Activated CD4-positive, alpha-beta memory T cell treated with anti-CD3 and anti-CD28 coated beads for 36 hours (primary cell): ENCODE measurements around the gene FER. TPM values are rescaled to one million over a fixed set of nuclear protein-coding genes. Genes with fewer than 3 reads are reported as not detected.
"Not testable (repeated sequence)": the region's sequence is repeated elsewhere in the genome, so short reads cannot be mapped to it uniquely, and the experiment has no call there.

Experiments used
- CTCF ChIA-PET: fragments of 350-600 bp; sonication (Branson Sonifier 250); formaldehyde crosslinking; loops from one replicate; lab custom pipeline; 2021; ENCODE audit warnings: antibody characterized with exemption, inconsistent platforms; lab: Charles Lee
- POLR2A ChIA-PET: fragments of 350-600 bp; sonication (Branson Sonifier 250); formaldehyde crosslinking; loops from one replicate; lab custom pipeline; 2021; ENCODE audit warnings: antibody characterized with exemption; lab: Charles Lee
- DNase-seq: peaks from one replicate; pipeline ENCODE4 v3.0.0-alpha.2; 2020
- H3K27ac Mint-ChIP-seq: one replicate; pipeline ENCODE4 v1.8.0; 2021; ENCODE audit warnings: mixed read lengths
- H3K27me3 Mint-ChIP-seq: one replicate; pipeline ENCODE4 v1.8.0; 2021; ENCODE audit warnings: mixed read lengths
- H3K36me3 Mint-ChIP-seq: one replicate; pipeline ENCODE4 v1.8.0; 2021; ENCODE audit warnings: mixed read lengths
- H3K4me1 Mint-ChIP-seq: one replicate; pipeline ENCODE4 v1.8.0; 2021; ENCODE audit warnings: low read depth, mixed read lengths
- H3K4me3 Mint-ChIP-seq: one replicate; pipeline ENCODE4 v1.8.0; 2021; ENCODE audit warnings: mild to moderate bottlenecking, mixed read lengths
- H3K9me3 Mint-ChIP-seq: one replicate; pipeline ENCODE4 v1.8.0; 2021; ENCODE audit warnings: mixed read lengths
- intact Hi-C: fragments of 100-400 bp; cut with micrococcal nuclease; formaldehyde crosslinking; loops from one replicate; pipeline ENCODE4 v1.15.1; 2023
- total RNA-seq, 2 experiments: library from RNA; stranded (reverse); gene quantifications; one replicate each; pipeline ENCODE4 v1.2.3, GENCODE V29; 2021

The FER gene
- total RNA-seq, 2 experiments from 2014 or later = 9.1 to 9.5 TPM

GRCh38 chr5:108858959-108859358 is 111.3 kb downstream of the FER start:
- CTCF ChIA-PET = no interaction called here
- Mint-ChIP-seq H3K4me3 (no peak overlapping the region), H3K27ac (no peak overlapping the region), H3K36me3 (peaks cover 5% of the 10 kb centered on the region), H3K9me3 (no peaks in the 10 kb centered on the region), H3K27me3 (no peaks in the 10 kb centered on the region), H3K4me1 (no peaks in the 10 kb centered on the region)
- intact Hi-C loops = no loop called here
- POLR2A ChIA-PET = no interaction called here
- no peak for DNase-seq

- no peaks in the 10 kb centered on the region for H3K27me3 Mint-ChIP-seq
- no peak overlapping the region for H3K4me3 Mint-ChIP-seq
- ChIA-PET CTCF (no interaction called here), POLR2A (no interaction called here)
- intact Hi-C loops = no loop called here
- H3K4me1 Mint-ChIP-seq = no peaks in the 10 kb centered on the region
- no peak for DNase-seq
- peaks cover 10% of the 10 kb centered on the region for H3K36me3 Mint-ChIP-seq
- H3K9me3 Mint-ChIP-seq = peaks cover 4% of the 10 kb centered on the region
- H3K27ac Mint-ChIP-seq = no peak overlapping the region
Observed at GRCh38 chr5:108862211-108862610, 114.5 kb downstream of the FER start.

GRCh38 chr5:108866097-108866496 is 118.4 kb downstream of the FER start:
- peaks cover 16% of the 10 kb centered on the region for H3K36me3 Mint-ChIP-seq
- POLR2A ChIA-PET, H3K9me3 Mint-ChIP-seq, H3K4me1 Mint-ChIP-seq, DNase-seq, H3K27me3 Mint-ChIP-seq, H3K27ac Mint-ChIP-seq, intact Hi-C loops, CTCF ChIA-PET, H3K4me3 Mint-ChIP-seq: not testable (repeated sequence)

- DNase-seq = no peak
- POLR2A ChIA-PET = no interaction called here
- H3K27ac Mint-ChIP-seq = no peak overlapping the region
- intact Hi-C loops = no loop called here
- peaks cover 14% of the 10 kb centered on the region for H3K36me3 Mint-ChIP-seq
- no peak overlapping the region for H3K4me3 Mint-ChIP-seq
- CTCF ChIA-PET = no interaction called here
- H3K9me3 Mint-ChIP-seq = peaks cover 4% of the 10 kb centered on the region
- no peaks in the 10 kb centered on the region for H3K4me1 Mint-ChIP-seq
- H3K27me3 Mint-ChIP-seq = no peaks in the 10 kb centered on the region
Observed at GRCh38 chr5:108867656-108868055, 120.0 kb downstream of the FER start.

- no peak for DNase-seq
- no peak overlapping the region for H3K4me3 Mint-ChIP-seq
- intact Hi-C loops = no loop called here
- no peak overlapping the region for H3K27ac Mint-ChIP-seq
- ChIA-PET POLR2A (no interaction called here), CTCF (no interaction called here)
- peaks cover 4% of the 10 kb centered on the region for H3K9me3 Mint-ChIP-seq
- H3K27me3 Mint-ChIP-seq = no peaks in the 10 kb centered on the region
- H3K36me3 Mint-ChIP-seq = peaks cover 10% of the 10 kb centered on the region
- H3K4me1 Mint-ChIP-seq = no peaks in the 10 kb centered on the region
Observed at GRCh38 chr5:108869066-108869465, 121.4 kb downstream of the FER start.

GRCh38 chr5:108876451-108876850 is 128.8 kb downstream of the FER start:
- Mint-ChIP-seq H3K9me3 (peaks cover 2% of the 10 kb centered on the region), H3K27ac (no peak overlapping the region), H3K4me1 (no peaks in the 10 kb centered on the region), H3K27me3 (no peaks in the 10 kb centered on the region), H3K4me3 (no peak overlapping the region), H3K36me3 (peaks cover 3% of the 10 kb centered on the region)
- ChIA-PET CTCF (no interaction called here), POLR2A (no interaction called here)
- intact Hi-C loops = no loop called here
- no peak for DNase-seq

GRCh38 chr5:108878756-108879155 is 131.1 kb downstream of the FER start:
- ChIA-PET POLR2A (no interaction called here), CTCF (no interaction called here)
- intact Hi-C loops = no loop called here
- Mint-ChIP-seq H3K36me3 (peaks cover 5% of the 10 kb centered on the region), H3K9me3 (peaks cover 2% of the 10 kb centered on the region), H3K4me1 (no peaks in the 10 kb centered on the region), H3K4me3 (no peak overlapping the region), H3K27ac (no peak overlapping the region), H3K27me3 (no peaks in the 10 kb centered on the region)
- no peak for DNase-seq

GRCh38 chr5:108881133-108881532 is 133.4 kb downstream of the FER start:
- H3K9me3 Mint-ChIP-seq = peaks cover 2% of the 10 kb centered on the region
- no peak for DNase-seq
- no peaks in the 10 kb centered on the region for H3K27me3 Mint-ChIP-seq
- H3K4me1 Mint-ChIP-seq = no peaks in the 10 kb centered on the region
- POLR2A ChIA-PET = no interaction called here
- intact Hi-C loops = no loop called here
- no peak overlapping the region for H3K4me3 Mint-ChIP-seq
- no peak overlapping the region for H3K27ac Mint-ChIP-seq
- peaks cover 11% of the 10 kb centered on the region for H3K36me3 Mint-ChIP-seq
- CTCF ChIA-PET = no interaction called here

- Mint-ChIP-seq H3K36me3 (peaks cover 11% of the 10 kb centered on the region), H3K27me3 (no peaks in the 10 kb centered on the region), H3K4me1 (no peaks in the 10 kb centered on the region), H3K4me3 (no peak overlapping the region), H3K27ac (no peak overlapping the region), H3K9me3 (peaks cover 2% of the 10 kb centered on the region)
- ChIA-PET CTCF (no interaction called here), POLR2A (no interaction called here)
- no peak for DNase-seq
- intact Hi-C loops = no loop called here
Observed at GRCh38 chr5:108884736-108885135, 137.0 kb downstream of the FER start.

- Mint-ChIP-seq H3K36me3 (peaks cover 2% of the 10 kb centered on the region), H3K27ac (no peak overlapping the region), H3K4me3 (no peak overlapping the region), H3K27me3 (no peaks in the 10 kb centered on the region), H3K4me1 (no peaks in the 10 kb centered on the region), H3K9me3 (no peaks in the 10 kb centered on the region)
- ChIA-PET CTCF (no interaction called here), POLR2A (no interaction called here)
- no peak for DNase-seq
- intact Hi-C loops = no loop called here
Observed at GRCh38 chr5:108898257-108898656, 150.6 kb downstream of the FER start.

- POLR2A ChIA-PET = no interaction called here
Observed at GRCh38 chr5:108898707-108899106, 151.0 kb downstream of the FER start.

GRCh38 chr5:108899244-108899643 is 151.5 kb downstream of the FER start:
- CTCF ChIA-PET, H3K4me1 Mint-ChIP-seq, intact Hi-C loops, DNase-seq, POLR2A ChIA-PET, H3K27me3 Mint-ChIP-seq, H3K36me3 Mint-ChIP-seq, H3K4me3 Mint-ChIP-seq, H3K27ac Mint-ChIP-seq, H3K9me3 Mint-ChIP-seq: not testable (repeated sequence)

More at GRCh38 chr5:108898707-108899106, 151.0 kb downstream of the FER start:
- H3K36me3 Mint-ChIP-seq = peaks cover 2% of the 10 kb centered on the region
- CTCF ChIA-PET = no interaction called here
- no peaks in the 10 kb centered on the region for H3K27me3 Mint-ChIP-seq
- H3K4me3 Mint-ChIP-seq = no peak overlapping the region
- intact Hi-C loops = no loop called here
- H3K9me3 Mint-ChIP-seq = no peaks in the 10 kb centered on the region
- DNase-seq = no peak
- H3K27ac Mint-ChIP-seq = no peak overlapping the region
- H3K4me1 Mint-ChIP-seq = no peaks in the 10 kb centered on the region

GRCh38 chr5:108900668-108901067 is 153.0 kb downstream of the FER start:
- Mint-ChIP-seq H3K27ac (no peak overlapping the region), H3K36me3 (peaks cover 2% of the 10 kb centered on the region), H3K4me1 (no peaks in the 10 kb centered on the region), H3K4me3 (no peak overlapping the region), H3K27me3 (no peaks in the 10 kb centered on the region), H3K9me3 (no peaks in the 10 kb centered on the region)
- ChIA-PET POLR2A (no interaction called here), CTCF (no interaction called here)
- DNase-seq = no peak
- intact Hi-C loops = no loop called here
